Renal cortical epithelial cell (primary cell): ENCODE data around the gene NT5DC3. TPM values are rescaled to one million over a fixed set of nuclear protein-coding genes. Genes with fewer than 3 reads are reported as not detected.

Source experiments
- DNase-seq: peaks from one replicate; pipeline ENCODE4 v3.0.0-alpha.2; 2011; ENCODE audit warnings: low read depth
- total RNA-seq: library from RNA; depleted of rRNA; stranded (reverse); fragments of >200 nt; gene quantifications from 2 replicates; pipeline ENCODE4 v1.2.3, GENCODE V29; 2014

The NT5DC3 gene
- total RNA-seq, 1 donor from 2014 or later: 20.7 TPM

DNA sequence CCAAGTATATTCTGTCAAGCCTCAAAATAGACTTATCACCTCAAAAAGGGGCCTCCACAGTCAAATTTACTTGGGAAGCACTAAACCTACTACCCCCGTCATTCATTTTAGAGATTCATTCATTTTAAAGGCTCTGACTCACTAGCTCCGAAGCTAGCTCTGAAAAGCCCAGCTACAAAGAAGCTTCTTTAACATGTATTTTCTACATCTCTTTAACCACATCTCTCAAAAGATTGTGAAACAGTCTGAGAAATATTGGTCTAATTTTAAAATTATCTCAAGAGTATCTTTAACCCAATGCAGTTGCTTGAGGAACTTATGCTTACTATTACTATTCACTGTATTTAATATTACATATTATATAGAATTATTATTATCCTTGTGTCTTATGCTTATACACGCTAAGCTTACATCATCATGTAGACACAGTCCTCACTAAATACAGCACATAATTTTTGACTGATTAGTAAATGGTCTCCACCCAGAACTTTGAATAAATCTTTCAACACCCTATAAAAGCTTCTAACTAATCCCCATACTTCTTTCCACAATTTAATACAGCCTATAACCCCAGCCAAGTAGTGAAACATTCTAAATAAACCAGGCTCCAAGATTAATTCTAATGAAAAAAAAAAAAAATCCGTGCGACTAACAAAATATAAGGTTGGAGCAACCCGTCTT is 7.8 kb downstream of the NT5DC3 start:
- DNase-seq: no peak

DNA sequence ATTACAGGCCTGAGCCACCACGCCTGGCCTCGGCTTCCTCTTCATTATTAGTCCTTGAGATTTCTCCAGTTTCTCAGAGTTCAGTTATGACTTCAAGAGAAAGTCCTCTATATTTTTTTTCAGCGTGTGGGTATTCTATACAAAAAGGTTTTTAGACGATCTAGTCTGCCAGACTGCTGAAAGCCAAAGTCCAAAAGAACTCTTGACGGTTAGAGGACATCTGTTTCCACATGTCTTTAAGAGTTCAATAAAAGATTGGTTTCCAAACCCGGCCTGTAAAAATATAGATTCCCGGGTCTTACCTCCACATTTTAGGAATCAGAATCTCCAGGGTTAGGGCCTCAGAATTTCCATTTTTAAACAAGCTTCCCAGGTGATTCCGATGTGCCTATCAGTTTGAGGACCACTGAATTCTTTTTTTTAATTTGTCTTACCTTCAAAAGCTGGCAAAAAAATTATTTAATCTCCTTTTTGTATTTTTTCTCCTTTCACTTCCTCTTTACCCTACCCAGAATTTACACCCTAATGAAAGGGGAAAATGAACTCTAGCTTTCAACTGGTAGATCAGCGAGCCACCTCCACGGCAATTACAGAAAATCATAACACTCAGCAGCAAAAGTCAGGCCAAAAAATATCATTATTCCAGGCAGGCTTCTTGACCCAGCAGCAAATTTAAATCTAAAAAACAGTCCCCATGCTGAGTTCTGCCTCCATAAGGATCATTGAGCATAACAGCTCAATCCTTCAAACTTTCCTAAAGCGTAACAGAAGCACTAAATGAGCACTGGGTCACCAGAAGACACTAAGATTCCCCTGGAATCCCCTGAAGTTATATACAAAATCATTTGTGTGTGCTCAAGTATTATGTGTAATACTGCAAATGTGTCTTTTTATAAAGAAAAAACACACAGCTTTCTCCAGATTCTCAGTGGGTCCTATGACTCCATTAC is 8.7 kb downstream of the NT5DC3 start:
- DNase-seq: no peak

DNA sequence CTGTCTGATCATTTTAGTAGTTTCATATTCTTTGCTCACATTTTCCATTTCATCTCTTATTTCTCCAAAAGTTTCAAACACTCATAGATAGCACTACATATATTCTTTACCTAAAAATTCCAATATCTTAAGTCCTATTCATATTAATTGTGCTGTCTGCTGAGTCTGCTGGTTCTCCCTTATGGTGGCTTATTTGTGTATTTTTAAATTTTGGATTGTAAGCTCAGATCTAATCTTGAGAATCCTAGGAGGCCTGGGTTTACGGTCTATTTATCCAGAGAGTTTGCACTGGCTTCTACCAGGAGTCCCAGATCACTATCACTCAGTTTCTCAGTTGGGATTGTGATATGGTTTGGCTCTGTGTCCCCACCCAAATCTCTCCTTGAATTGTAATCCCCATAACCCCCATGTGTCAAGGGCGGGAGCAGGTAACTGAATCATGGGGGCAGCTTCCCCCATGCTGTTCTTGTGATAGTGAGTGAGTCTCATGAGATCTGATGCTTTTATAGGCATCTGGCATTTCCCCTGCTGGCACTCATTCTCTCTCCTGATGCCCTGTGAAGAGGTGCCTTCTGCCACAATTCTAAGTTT is 10.2 kb downstream of the NT5DC3 start:
- DNase-seq: no peak

DNA sequence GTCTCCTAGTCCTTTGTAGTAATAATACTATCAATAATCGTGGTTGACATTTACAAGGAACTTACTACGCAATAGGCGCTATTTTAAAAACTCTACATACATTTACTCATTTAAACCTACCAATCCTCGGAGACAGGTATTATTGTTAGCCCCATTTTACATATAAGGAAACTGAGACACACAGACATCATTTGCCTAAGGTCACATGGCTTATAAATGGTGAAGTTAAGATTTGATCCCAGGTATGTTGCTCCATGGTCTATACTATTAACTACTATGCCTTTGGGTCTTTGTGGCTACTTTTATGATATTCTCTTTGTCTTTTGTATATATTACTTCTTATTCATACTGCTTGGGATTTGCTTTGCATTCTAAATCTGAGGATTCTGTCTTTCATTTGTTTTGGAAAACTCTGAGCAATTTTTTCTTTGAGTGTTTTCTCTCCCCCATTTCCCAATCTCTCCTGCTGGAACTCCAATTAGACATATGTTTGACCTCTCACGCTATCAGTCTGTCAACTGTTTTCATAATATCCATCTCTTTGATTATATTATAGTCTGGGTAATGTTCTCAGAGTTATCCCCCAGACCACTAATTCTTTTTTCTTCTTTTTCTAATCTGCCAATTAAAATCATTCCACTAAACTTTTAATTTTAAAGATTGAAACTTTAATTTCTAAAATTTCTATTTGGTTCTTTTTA is 10.9 kb downstream of the NT5DC3 start:
- DNase-seq: no peak

DNA sequence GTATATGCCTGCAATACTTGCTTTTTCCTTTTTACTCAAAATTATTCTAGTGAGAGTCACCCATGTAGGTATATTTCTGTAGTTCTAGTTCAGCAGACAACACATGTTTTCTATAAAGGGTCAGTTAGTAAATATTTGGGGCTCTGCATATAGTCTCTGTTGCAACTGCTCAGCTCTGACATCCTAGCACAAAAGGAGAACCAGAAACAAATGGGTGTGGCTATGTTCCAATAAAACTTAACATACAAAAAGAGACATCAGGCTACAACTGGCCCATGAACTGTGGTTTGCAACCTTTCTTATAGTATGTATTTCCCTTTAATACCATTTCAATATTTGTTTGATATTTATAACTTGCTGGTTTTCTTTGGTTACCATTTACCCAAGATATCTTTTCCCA is 11.9 kb downstream of the NT5DC3 start:
- DNase-seq: no peak

DNA sequence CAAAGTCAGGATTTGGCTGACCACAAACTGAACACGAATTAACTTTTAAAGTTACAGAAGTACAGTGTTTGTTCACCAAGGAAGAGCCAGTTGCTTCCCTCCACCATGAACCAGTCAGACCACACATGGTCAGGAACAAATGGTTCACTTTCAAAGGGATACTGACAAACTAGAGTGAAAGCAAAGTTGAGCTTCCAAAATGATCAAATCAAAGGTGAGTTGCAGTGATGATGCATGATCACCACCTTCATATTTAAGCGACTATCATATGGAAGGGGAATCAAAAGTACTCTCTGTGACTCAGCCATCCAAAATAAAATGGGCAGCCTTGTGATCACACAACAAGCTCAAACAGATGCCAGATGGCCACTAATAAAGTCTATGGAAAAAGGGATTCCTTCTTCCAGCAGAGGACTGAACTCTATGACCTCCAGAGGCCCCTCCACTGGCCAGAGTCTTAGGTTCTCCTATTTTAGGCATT is 13.1 kb downstream of the NT5DC3 start:
- DNase-seq: no peak

DNA sequence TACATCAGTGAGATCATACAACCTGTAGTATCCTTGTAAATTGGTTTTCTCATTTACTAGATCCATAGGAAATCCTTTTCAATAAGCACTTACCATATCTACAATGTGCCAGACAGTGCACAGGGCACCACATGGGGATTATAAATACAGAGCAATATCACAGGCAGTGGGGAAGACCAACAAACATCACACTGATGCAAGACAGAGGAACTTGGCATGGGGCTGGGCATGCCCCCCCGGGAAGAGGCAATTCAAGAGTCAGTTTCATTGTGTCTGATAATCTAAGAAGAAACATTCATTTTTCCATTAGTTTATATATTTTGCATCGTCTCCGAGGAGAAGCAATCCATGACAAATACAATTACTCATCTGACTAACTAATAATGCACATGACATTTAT is 16.2 kb downstream of the NT5DC3 start:
- no peak for DNase-seq

DNA sequence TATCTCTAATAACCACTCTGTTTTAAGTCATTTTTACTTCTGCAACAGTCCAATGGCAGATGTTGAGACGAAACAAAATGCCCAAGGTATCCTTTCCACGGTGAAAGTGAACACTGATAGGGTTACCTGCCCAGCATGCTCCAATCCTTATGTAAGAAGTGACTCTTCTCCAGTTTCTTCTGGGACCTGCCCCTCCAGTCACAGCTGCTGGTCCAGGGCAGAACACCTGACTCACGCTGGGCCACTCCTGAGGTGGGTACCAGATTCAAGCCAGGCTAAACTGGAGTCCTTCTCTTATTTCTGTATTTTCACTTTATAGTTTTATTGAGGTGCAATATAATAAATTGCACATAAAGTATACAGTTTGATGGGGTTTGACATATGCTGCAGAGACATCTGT is 16.7 kb downstream of the NT5DC3 start:
- DNase-seq: no peak

DNA sequence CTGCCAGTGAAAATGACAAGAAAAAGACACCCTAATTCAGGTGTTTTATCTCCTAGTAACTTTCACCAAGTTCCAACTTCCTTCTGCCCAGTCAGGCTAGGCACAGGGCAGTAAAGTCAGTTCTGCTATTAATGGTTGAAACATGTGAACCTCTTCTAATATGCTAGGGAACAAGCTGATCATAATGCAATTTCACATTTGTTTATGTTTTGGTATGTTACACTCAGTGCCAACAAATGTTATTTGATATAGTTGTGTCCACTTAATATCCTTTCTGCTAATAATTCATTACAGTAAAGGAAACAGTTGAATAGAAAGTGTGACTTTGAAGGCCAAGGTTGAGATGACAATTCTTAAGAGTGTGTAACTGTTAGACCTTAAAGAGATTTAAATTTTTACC is 17.2 kb downstream of the NT5DC3 start:
- no peak for DNase-seq

DNA sequence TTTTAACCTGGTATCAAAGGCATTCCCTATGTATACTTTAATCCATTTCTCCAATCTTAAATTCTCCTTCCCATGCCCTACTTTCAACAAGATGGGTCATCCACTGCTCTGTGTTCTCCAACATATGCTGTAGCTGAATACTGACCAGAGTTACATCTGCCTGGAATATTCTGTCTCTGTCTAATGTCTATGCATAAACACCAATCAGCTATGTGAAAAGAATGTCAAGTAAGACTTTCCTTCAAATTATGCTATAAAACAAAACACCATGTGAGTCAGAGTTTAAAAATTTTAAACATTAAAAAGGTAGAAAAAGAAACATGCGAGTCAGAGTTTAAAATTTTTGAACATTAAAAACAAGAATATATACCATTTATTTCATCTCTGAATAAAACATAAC is 19.3 kb downstream of the NT5DC3 start:
- DNase-seq: peak; percentile 40

DNA sequence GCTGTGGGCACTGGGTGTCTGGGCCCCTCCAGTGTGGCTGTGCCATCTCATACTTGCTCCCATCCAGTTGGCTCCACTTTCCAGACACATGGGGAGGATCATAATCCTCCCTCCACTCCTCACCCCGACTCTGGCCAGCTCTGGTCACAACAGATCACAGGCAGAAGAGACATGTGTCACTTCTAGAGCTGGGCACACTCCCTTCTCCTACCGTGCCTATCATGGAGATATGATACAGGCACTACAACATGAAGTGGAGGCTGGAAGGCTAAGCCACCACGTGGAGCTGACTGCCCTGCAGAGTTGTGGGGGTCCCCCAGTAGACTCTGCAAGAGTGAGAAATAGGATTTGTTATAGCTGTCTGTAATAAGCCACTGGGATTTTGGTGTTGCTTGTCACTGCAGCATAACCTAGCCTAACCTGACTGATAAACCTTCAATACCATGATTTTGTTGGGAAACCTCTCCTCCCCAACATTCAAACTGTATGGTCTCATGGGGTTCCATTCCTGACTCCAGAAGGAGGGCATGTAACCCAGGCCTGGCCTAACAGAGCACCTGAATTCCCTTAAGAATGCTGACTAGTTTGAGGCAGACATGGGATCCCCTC is 20.0 kb downstream of the NT5DC3 start:
- no peak for DNase-seq

DNA sequence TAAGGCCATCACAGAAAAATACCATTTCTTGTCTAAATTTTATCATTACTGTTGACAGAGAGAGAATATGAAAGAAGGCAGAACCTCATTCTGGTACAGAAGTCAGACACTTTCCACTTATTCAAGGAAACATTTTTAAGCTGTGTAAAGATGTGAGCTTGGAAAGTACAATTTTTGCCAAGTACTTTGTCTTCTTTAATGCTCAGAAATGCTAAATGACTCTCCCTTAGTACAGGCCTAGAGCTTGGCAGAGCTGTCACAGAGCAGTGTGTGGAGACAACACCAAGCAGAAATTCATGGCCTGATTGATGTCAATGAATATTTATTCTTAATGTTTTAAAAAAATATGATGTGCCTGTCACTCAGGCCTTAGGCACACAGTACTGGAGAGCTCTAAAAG is 20.7 kb downstream of the NT5DC3 start:
- no peak for DNase-seq

DNA sequence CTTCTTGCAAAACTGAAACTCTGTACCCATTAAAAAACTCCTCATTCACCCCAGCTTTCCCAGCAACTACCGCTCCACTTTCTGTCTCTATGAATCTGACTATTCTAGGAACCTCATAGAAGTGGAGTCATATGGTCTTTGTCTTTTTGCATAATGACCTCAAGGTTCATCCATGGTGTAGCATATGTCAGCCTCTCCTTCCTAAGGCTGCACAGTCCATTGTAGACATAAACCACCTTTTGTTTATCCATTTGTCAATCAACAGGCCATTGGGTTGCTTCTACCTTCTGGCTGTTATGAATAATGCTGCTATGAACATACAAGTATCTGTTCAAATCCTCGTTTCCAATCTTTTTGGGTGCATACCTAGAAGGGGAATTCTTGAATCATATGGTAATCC is 21.1 kb downstream of the NT5DC3 start:
- DNase-seq: no peak

DNA sequence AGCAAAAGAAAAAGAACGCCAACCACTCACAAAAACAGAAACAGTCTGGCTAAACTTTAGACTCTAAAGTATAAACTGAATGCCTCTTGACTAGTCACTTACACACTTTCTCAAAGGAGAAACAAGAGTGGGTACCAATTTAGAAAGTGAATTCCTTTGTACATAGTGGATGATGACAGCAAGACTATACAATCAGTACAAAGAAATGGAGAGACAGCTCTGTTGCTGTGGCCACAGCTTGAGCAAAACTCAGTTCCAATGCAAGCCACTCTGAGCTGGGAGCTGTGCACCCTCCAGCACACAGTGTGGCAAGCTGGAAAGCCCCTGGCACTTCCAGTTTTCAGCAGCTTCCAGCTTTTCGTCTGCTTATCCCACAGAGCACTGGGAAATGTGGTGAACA is 21.7 kb downstream of the NT5DC3 start:
- no peak for DNase-seq

DNA sequence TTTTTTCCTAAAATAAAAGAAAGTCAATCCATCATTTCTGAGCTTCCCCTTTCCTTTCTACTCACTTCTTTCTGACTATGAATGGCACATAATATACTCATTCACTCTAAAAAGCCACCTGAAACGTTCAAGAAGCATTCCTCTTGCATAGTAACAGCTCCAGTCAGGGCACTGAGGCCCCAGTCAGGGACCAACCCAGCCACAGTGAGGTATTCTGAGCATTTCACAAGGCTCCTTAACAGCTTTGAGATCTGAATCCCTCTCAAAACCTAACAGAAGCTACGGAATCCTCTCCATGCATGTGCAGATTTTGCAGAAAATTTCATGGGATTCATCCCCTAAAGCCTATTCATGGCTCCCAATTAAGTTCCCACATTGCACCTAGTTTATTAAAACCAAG is 23.2 kb downstream of the NT5DC3 start:
- no peak for DNase-seq

DNA sequence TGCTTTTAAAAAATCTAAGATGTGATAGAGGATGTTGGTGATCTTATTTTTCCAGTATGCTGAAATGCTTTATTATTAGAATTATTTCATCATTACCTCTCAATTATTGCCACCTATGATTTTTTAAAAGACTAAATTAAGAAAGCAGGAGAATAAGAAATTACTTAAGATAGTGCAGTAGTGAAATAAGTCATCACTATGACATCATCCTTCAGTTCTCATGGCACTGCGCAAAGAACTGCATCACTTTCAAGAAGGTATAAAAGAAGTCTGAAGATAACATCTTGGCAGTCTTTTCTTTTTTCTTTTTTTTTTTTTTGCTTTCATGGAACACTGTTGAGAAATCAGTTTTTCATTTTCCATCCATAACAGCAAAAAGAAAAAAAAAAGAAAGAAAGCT is 24.4 kb downstream of the NT5DC3 start:
- DNase-seq: no peak

DNA sequence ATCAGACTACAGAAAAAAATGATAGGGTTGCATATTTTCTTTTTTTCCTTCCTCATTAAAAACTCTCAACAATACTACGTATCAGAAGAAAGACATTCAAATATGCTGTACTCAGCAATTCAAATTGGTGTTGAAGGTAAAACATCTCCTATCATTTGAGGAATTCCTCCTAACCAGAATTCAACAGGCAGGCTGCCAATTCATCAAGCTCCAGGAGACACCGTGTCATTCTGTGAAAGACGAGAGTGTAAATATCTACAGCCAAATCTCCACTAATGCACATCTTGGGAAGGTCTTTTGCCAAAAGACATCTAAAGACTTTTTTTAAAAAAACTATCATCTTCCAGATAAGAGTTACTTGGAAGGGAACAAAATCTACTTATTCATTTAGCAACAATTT is 26.6 kb downstream of the NT5DC3 start:
- peak; percentile 33 for DNase-seq

DNA sequence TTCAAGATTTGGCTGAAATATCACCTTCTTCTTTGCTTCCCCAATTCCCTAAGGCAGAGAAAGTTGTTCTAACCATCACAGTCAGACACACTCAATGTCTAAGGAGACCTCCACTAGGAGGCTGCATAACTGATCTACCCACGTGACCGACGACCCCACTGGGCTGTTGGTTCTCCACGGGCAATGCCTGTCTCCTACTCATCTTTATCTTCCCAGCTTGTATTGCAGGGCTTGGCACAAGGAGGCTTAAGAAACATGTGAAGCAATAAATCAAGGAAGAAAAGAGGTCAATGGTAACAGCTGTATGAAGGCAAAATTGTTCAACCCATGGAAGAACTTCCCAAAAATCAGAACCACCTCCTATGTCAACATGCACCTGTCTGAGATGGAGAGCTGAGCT is 27.1 kb downstream of the NT5DC3 start:
- DNase-seq: no peak

DNA sequence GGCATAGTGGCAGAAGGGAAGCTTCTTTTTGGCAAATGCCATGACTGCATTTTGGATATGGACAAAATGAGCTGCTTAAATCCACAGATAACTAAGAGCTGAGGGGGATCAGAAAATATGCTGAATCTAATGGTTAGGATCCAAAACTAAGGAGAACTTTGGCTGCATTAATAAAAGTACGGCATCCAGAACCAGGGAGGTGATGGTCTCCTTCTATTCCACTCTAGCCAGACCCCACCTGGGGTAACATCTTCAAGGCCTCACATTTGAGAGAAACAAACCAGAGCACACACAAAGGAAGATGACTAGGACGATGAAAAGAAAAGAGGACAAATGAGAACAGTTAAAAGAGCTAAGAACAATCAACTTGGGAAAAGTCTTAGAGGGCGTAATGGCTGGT is 27.6 kb downstream of the NT5DC3 start:
- DNase-seq: no peak

DNA sequence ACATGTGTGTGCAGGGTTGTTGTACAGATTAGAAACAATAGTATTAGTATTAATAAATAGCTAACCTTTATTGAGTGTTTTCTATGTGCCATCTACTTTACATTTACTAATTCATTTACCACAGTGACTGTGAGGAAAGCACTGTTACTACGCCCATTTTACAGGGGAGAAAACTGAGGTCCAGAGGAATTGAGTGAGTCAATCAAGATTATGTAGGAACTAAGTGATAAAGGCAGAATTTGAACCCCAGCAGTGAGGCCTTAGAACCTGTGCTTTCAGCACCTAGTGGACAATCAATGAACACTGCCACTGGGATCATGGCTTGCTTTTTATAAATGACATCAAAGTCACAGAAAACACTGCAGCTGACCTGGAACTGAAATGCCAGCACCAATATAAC is 28.2 kb downstream of the NT5DC3 start:
- DNase-seq: no peak

DNA sequence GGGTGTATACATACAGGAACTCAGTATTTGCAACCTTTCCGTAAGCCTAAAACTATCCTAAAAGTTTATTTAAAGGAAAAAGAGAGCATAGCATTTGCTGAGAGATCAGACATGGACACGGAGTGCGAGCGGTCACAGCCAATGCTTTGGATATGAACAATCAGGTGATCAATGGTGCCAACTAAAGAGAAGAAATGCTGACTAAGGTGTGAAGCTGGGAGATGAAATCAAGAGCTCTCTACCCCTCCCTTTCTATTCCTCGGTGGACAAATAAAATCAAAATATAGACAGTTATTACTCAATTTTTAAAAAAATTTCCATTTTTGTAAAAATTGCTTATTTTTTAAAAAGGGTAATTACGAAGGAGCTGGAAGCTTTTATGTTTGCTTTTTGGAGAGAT is 29.2 kb downstream of the NT5DC3 start:
- DNase-seq: no peak

DNA sequence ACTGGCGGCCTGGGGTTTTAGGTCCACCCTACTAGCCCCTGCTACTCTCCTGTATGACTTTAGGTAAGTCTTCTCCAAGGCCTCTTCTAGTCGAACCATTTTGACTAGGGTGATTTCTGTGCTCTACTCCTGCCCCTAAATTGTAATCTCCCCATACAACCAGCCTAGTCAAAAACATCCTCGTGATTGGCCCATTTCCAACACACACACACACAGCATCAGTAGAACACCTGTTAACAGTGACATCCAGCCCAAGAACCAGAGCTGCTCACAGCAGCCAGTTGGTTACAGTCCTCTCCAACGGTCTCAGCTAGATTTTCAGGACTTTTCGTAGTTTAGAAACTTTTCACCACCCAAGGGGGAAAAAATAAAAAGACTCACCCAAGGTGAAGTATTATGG is 30.9 kb downstream of the NT5DC3 start:
- no peak for DNase-seq
